NCI-H128 (cell line): ENCODE measurements around the gene ATP13A3.
A peak's percentile ranks its signal among the peaks of the same experiment; 100 is the strongest.

ENCODE experiments used
- DNase-seq: peaks from one replicate; lab custom pipeline; 2025; ENCODE audit not compliant: unreplicated experiment; lab: John Stamatoyannopoulos, UW

Gene ATP13A3

GRCh38 chr3:194375473-194376240, 111.1 kb downstream of the ATP13A3 start:
- DNase-seq = peak; percentile 50

DNA sequence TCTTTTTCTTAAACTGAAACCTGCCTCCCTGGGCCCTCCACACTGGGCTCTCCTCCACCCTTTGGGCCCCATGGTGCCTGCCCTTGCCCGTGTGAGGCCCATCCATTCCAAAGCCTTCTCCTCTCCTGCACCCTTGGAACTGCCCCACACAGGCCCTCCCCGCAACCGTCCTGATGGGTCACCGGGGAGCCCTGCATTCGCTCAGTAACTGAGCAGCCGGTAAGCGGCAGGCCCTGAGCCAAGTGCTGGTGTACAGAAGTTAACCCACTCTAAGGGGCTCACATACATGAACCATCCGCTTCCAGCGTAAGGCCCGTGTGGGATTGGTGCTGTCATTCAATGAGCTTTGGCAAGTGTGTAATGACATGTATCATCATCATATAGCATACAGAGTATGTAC, 111.9 kb downstream of the ATP13A3 start:
- no peak for DNase-seq

DNA sequence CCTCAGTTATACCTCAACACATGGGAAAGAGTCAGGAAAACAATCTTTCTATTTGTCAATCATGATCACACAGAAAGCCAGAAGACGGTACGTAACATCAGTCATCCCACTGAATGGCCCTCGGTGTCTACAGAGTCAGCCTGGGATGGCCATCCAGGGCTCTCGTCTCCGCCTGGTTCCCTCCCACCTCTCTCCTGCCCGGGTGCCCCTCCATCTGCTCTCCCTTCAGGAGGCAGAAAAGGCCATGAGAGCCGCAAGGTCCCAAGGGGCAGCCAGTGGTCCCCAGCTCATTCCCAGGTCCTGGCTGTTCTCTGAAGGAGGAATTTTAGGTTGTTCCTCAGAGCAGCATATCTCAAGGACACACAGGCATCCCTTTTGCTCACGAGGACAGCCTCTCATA, 112.9 kb downstream of the ATP13A3 start:
- DNase-seq = no peak

DNA sequence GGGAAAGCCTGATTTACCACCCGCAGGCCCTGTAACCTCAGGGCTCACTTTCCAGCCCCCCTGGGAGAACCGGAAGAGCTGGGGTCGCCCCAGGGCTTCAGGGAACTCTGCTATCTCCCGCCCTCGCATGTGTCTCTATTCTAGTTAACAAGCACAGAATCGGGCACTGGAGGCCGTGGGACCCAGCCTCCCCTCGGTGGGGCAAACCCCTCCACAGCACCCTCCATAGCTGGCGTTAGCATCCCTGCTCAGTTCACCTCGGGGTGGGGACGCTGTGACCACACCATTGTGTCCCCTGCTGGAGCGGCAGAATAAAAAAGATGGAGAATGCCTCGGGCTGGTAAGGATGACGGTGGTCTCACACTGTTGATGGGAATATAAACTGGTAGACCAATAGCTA, 113.8 kb downstream of the ATP13A3 start:
- no peak for DNase-seq

DNA sequence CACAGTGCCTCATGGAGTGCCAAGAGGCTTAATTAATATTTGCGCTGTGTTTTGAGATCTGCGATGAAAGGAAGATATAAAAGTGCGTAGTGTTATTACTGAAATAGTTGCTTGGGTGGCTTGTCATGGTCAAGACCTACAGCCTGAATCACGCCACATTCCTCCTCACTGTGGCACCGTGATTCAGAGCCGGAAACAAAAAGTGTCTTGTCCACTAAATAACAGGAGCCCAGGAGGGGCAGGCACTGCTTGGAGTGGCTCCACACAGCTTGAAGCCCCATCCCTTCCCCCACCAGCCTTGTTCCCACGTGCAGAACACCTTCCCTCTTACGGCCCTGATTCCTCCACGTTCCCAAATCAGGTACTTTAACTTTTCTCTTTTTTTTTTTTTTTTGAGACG, 116.0 kb downstream of the ATP13A3 start:
- DNase-seq = no peak

DNA sequence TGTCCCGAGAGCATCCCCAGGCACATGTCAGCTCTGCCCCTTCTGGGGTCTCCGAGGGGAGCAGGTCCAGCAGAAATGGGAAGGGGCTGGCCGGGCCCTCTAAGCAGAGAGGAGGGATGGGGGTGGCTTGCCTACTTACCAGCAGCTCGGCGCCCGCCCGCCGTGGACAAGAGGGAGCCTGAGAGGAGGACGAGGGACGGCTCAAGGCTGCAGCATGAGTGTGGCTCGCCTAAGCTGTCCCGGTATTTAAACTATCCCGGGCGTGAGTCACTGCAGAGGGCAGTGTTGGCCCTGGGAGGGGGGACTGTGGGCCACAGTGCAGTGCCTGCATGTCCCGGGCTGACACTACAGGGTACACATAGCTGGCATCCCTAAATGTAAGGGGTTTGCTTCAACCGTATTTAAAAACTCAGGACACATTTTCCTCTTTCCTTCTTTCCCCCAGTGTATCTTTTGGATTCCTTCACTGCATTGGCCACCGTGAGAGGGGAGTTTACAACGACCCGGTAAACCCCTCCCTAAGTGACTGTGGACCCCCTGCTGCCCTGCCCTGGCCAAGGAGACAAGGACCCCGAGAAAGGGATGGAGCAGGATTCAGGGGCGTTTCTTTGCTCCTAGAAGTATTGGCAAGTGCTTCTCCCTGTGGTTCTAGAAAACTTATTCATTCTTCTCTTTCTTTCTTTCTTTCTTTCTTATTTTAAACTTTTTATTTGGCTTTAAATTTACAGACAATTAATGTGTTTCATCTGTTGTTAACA, 117.1 kb downstream of the ATP13A3 start, which contains the start of gene LRRC15:
Gene LRRC15, minus strand, starts transcription at position 222 of the 758 bp plus-strand sequence. CDS start 8,700 bp downstream, outside the sequence.
- no peak for DNase-seq

DNA sequence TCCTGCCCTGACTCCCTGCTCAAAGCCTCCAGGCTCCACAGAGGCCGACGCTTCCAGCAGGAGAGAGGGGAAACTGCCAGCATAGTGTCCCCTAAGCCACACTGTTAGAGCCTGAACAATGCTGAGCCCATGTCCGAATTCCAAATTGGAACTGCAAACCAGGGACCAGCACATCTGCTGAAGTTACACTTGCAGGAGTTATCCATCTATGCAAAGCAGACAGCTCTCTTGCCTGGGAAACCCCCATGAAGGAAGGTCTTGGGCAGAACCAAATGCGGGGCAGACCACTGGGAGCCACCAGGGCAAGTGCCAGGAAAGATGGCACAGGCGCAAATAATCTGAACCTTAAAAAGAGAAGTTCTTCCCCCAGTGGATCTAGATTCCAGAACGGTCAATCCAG, 117.9 kb downstream of the ATP13A3 start:
- DNase-seq = no peak

GRCh38 chr3:194367992-194368841, 118.6 kb downstream of the ATP13A3 start:
- DNase-seq = no peak

DNA sequence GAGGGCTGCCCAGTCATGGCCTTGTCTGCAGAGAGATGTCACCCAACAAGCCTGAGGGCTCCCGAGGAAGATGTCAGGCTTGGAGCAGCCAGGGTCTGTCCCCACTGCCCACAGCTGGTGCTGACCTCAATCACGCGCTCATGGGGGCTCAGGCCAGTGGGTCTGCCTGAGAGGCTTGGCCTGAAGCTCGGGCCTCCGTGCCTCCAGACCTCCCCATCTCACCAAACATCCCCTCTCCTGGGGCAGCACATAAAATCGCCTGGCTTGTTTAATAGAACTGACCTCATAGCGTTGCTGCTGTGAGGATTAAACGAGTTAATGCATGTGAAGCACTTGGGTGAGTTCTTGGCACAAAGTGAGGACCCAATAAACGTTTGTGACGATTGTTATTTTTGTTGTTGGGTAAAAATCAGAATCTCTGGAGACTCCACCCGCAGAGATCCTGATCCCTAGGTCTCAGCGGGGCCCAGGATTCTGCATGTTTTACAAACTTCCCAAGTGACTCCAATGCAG, 120.8 kb downstream of the ATP13A3 start:
- DNase-seq = no peak

- DNase-seq = no peak
These were observed 121.3 kb downstream of the ATP13A3 start for GRCh38 chr3:194365526-194365925.

GRCh38 chr3:194364652-194365434, 122.0 kb downstream of the ATP13A3 start:
- peak; percentile 38 for DNase-seq

DNA sequence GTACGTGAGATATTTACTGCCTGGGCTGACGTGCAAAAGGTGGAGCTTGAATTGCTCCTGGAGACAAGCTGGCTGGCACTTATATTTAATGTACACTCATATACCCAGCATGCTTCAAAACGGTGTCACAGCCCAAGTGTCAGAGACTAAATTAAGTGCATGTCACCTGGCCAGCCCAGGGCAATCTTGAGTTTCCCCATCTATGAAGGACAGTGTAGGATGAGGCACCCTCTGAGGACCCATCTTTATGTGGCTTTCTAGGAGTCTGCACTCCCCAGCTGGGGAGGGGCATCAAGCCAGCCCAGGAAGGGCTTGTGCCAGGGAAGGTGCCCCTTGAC, 122.5 kb downstream of the ATP13A3 start:
- DNase-seq = no peak

- DNase-seq = no peak
These were observed 126.2 kb downstream of the ATP13A3 start for GRCh38 chr3:194360568-194360967.

- no peak for DNase-seq
These were observed 129.1 kb downstream of the ATP13A3 start for GRCh38 chr3:194357681-194358080.

GRCh38 chr3:194355379-194355778, 131.4 kb downstream of the ATP13A3 start:
- DNase-seq = no peak

DNA sequence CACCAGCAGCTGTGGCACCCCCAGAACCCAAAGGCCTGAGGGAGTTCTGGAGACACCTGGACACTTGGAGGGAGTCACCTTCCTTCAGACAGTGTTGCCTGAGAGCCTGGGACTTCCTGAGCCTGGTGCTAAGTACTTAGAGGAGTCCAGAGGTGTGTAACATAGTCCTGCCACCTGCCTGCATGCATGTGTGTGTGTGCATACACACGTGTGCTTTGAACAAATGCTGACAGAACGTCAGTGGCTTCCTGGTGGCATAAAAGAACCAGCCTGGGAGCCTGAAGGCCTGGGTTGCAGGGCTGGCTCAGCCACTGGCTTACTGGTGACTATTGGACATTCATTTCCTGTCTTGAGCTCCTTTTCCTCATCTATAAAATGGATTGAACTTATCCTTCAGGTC, 132.5 kb downstream of the ATP13A3 start:
- no peak for DNase-seq
